ENCODE data around the gene ADRA2C.

DNA sequence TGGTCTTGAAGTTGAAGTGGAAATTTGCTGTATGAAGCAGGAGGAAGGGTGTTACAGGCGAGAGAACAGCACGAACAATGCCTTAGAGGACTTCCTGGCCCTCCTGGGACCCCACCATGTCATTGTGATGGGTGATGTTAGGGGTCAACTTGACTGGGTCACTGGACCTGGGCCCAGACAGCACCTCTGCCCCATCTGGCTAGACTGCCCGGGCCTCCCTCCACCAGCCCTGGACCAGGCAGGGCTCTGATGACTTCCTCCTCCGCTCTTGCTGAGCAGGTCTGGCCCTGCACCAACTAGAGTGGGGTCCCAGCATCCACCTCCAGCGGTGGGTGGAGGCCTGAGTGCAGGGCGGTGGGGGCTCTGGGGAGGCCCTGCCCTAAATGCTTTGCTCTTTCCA lies 48.9 kb upstream of the ADRA2C start:
- TF ChIP-seq, protein P1, sequence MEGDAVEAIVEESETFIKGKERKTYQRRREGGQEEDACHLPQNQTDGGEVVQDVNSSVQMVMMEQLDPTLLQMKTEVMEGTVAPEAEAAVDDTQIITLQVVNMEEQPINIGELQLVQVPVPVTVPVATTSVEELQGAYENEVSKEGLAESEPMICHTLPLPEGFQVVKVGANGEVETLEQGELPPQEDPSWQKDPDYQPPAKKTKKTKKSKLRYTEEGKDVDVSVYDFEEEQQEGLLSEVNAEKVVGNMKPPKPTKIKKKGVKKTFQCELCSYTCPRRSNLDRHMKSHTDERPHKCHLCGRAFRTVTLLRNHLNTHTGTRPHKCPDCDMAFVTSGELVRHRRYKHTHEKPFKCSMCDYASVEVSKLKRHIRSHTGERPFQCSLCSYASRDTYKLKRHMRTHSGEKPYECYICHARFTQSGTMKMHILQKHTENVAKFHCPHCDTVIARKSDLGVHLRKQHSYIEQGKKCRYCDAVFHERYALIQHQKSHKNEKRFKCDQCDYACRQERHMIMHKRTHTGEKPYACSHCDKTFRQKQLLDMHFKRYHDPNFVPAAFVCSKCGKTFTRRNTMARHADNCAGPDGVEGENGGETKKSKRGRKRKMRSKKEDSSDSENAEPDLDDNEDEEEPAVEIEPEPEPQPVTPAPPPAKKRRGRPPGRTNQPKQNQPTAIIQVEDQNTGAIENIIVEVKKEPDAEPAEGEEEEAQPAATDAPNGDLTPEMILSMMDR (conservative IDR thresholded peaks at IDR 0.05) = no peak
- TF ChIP-seq EZH2 (IDR thresholded peaks at IDR 0.05; ENCODE audit: low read depth) = no peak
